ENCODE data around the gene UROS. TPM values are rescaled to one million over a fixed set of nuclear protein-coding genes. Genes with fewer than 3 reads are reported as not detected.
A peak's percentile ranks its signal among the peaks of the same experiment; 100 is the strongest.

Gene UROS
- total RNA-seq (52.9 and 55.7 TPM in 2 replicates), polyA plus RNA-seq (73.1 and 80.4 TPM in 2 replicates)

GRCh38 chr10:125822878-125823662 lies at the start of gene UROS, which contains the start of gene BCCIP:
Gene UROS (minus strand): TSS chr10:125823258. CDS start chr10:125816499, 6,759 bp downstream.
Gene BCCIP (plus strand): TSS chr10:125823546. CDS start chr10:125823558, 12 bp downstream.
- Histone ChIP-seq H3K79me2 (peaks cover 65% of the 10 kb centered on the region), H3K4me3 (peak within 1 kb of the TSS; percentile 70), H3K9me3 (ENCODE audit: low read depth) (no peaks in the 10 kb centered on the region), H3K9me2 (replicated peaks; ENCODE audit: insufficient read depth) (no peaks in the 10 kb centered on the region), H4K20me1 (ENCODE audit: insufficient read depth, poor library complexity, severe bottlenecking) (peaks cover 3% of the 10 kb centered on the region), H3K4me2 (peak within 1 kb of the TSS; percentile 99), H2AFZ (peak within 1 kb of the TSS; percentile 92), H3K36me3 (replicated peaks; ENCODE audit: insufficient read depth, low read depth) (no peaks in the 10 kb centered on the region), H3K27ac (peak within 1 kb of the TSS; percentile 97), H3K27me3 (no peaks in the 10 kb centered on the region), H3K4me1 (ENCODE audit: insufficient read depth) (peaks cover 17% of the 10 kb centered on the region)
- DNase-seq (ENCODE audit: low spot score): peak; percentile 96
- TF ChIP-seq, protein P1, sequence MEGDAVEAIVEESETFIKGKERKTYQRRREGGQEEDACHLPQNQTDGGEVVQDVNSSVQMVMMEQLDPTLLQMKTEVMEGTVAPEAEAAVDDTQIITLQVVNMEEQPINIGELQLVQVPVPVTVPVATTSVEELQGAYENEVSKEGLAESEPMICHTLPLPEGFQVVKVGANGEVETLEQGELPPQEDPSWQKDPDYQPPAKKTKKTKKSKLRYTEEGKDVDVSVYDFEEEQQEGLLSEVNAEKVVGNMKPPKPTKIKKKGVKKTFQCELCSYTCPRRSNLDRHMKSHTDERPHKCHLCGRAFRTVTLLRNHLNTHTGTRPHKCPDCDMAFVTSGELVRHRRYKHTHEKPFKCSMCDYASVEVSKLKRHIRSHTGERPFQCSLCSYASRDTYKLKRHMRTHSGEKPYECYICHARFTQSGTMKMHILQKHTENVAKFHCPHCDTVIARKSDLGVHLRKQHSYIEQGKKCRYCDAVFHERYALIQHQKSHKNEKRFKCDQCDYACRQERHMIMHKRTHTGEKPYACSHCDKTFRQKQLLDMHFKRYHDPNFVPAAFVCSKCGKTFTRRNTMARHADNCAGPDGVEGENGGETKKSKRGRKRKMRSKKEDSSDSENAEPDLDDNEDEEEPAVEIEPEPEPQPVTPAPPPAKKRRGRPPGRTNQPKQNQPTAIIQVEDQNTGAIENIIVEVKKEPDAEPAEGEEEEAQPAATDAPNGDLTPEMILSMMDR (IDR thresholded peaks at IDR 0.05; ENCODE audit: poor library complexity): no peak
- no peak for TF ChIP-seq EZH2phosphoT487 (IDR thresholded peaks at IDR 0.05; ENCODE audit: low read depth, severe bottlenecking, unreplicated experiment)
- no peak for TF ChIP-seq EZH2 (IDR thresholded peaks at IDR 0.05; ENCODE audit: borderline replicate concordance)
- WGBS (ENCODE audit: low lambda C conversion rate, missing lambda C conversion rate): under 1% methylated on average over 74 of the region's 74 CpGs

DNA sequence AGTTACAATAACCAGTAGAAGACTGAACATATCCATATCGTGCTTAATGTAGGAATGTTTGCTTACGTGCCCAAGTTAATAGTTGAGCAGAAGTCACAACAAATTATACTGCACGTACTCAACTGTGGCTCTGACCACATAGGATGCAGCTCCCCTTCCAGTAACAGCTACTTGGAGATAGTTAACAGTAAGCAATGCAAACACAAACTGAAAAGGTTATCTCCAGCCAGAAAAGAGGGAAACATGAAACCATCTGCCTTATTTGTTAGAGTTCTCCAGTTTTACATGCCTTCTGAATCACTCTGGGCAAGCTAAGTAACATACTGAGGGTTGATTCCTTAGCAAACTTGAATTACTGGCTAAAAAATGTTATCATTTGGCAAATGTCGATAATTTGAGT lies 48.3 kb upstream of the UROS start:
- peaks cover 3% of the 10 kb centered on the region for H3K9me3 ChIP-seq (ENCODE audit: low read depth)
- H3K4me1 ChIP-seq (ENCODE audit: insufficient read depth): no peaks in the 10 kb centered on the region
- no peak overlapping the region for H3K4me2 ChIP-seq
- H2AFZ ChIP-seq: no peak overlapping the region
- DNase-seq (ENCODE audit: low spot score): no peak
- no peaks in the 10 kb centered on the region for H4K20me1 ChIP-seq (ENCODE audit: insufficient read depth, poor library complexity, severe bottlenecking)
- peaks cover 2% of the 10 kb centered on the region for H3K79me2 ChIP-seq
- H3K4me3 ChIP-seq: no peak overlapping the region
- no peaks in the 10 kb centered on the region for H3K27me3 ChIP-seq
- no peaks in the 10 kb centered on the region for H3K9me2 ChIP-seq (replicated peaks; ENCODE audit: insufficient read depth)
- no peak overlapping the region for H3K27ac ChIP-seq
- TF ChIP-seq EZH2 (IDR thresholded peaks at IDR 0.05; ENCODE audit: borderline replicate concordance): no peak
- TF ChIP-seq EZH2phosphoT487 (IDR thresholded peaks at IDR 0.05; ENCODE audit: low read depth, severe bottlenecking, unreplicated experiment): no peak
- TF ChIP-seq, protein P1 (IDR thresholded peaks at IDR 0.05; ENCODE audit: poor library complexity): no peak
- 53% methylated on average over 4 of the region's 4 CpGs for WGBS (ENCODE audit: low lambda C conversion rate, missing lambda C conversion rate)
- H3K36me3 ChIP-seq (replicated peaks; ENCODE audit: insufficient read depth, low read depth): peaks cover 4% of the 10 kb centered on the region

DNA sequence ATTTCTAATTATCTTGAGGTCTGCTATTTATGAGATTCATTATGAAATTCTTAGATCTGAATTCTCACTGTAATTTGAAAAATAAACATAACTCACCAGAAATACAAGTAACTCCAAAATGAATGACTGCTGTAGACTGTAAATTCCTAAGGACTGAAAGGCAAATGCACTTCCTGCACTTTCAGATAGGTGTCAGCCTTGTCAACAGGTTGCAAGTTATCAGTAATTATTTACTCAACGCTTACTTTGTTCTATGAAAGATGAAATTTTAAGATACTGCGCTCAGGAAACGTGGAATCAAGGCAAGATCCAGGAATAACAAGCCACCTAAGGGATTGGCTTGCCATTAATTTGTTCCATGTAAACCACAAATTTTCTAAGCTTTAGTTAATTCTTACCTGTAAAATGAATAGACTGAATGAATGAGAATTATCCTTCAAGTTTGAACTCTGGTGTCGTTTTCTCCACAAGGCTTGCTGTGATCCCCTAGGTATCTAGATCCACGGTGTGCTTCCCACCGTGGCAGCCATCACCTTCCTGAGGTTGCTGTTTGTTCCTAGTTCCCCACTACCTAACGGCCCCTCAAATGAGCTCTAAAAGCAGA lies 45.4 kb upstream of the UROS start:
- Histone ChIP-seq H3K36me3 (replicated peaks; ENCODE audit: insufficient read depth, low read depth) (no peaks in the 10 kb centered on the region), H3K9me3 (ENCODE audit: low read depth) (no peaks in the 10 kb centered on the region), H3K79me2 (no peaks in the 10 kb centered on the region), H3K4me1 (ENCODE audit: insufficient read depth) (no peaks in the 10 kb centered on the region), H3K27ac (no peak overlapping the region), H3K4me3 (no peak overlapping the region), H2AFZ (no peak overlapping the region), H3K27me3 (no peaks in the 10 kb centered on the region), H4K20me1 (ENCODE audit: insufficient read depth, poor library complexity, severe bottlenecking) (no peaks in the 10 kb centered on the region), H3K9me2 (replicated peaks; ENCODE audit: insufficient read depth) (no peaks in the 10 kb centered on the region), H3K4me2 (no peak overlapping the region)
- TF ChIP-seq, protein P1 (IDR thresholded peaks at IDR 0.05; ENCODE audit: poor library complexity): peak; percentile 77
- TF ChIP-seq EZH2phosphoT487 (IDR thresholded peaks at IDR 0.05; ENCODE audit: low read depth, severe bottlenecking, unreplicated experiment) (no peak), EZH2 (IDR thresholded peaks at IDR 0.05; ENCODE audit: borderline replicate concordance) (no peak)
- DNase-seq (ENCODE audit: low spot score): peak; percentile 58
- 48% methylated on average over 7 of the region's 7 CpGs for WGBS (ENCODE audit: low lambda C conversion rate, missing lambda C conversion rate)
